GM06990 (cell line): ENCODE measurements around the gene OR51A7.
"Not testable (repeated sequence)": the region's sequence is repeated elsewhere in the genome, so short reads cannot be mapped to it uniquely, and the experiment has no call there.

Experiments used
- DNase-seq: peaks from one replicate; pipeline ENCODE4 v3.0.0-alpha.2; 2011; ENCODE audit not compliant: insufficient read length; ENCODE audit errors: extremely low read depth
- H3K27me3 ChIP-seq: replicated peaks from 2 replicates; pipeline ENCODE4 v1.6.0; 2011; ENCODE audit warnings: low read length; ENCODE audit not compliant: control insufficient read depth, insufficient read depth
- H3K36me3 ChIP-seq: 2 replicates; pipeline ENCODE4 v1.5.1; 2011; ENCODE audit warnings: low read length; ENCODE audit not compliant: control insufficient read depth, insufficient read depth
- H3K4me3 ChIP-seq: replicated peaks from 2 replicates; pipeline ENCODE4 v1.5.1; 2011; ENCODE audit warnings: low read depth, mild to moderate bottlenecking, control low read depth, low read length
- CTCF ChIP-seq: IDR thresholded peaks from 2 replicates; pipeline ENCODE4 v1.5.1; 2011; ENCODE audit warnings: low read length, control low read depth, mild to moderate bottlenecking, inconsistent platforms; ENCODE audit not compliant: insufficient read depth, poor library complexity, severe bottlenecking

Gene OR51A7

GRCh38 chr11:4926608-4927007 lies 23.0 kb downstream of the OR51A7 start:
- H3K27me3 ChIP-seq, result no peaks in the 10 kb centered on the region; the same call in 1 of the 2 replicates
- no peak for DNase-seq
- no peak for TF ChIP-seq CTCF
- H3K36me3 ChIP-seq, result no peaks in the 10 kb centered on the region
- no peak overlapping the region for H3K4me3 ChIP-seq

- no peaks in the 10 kb centered on the region for H3K27me3 ChIP-seq
- no peaks in the 10 kb centered on the region for H3K36me3 ChIP-seq
- no peak for DNase-seq
- TF ChIP-seq CTCF, result no peak
- no peak overlapping the region for H3K4me3 ChIP-seq
These were observed 29.2 kb downstream of the OR51A7 start for GRCh38 chr11:4932751-4933150.

- DNase-seq, result no peak
- H3K36me3 ChIP-seq, result no peaks in the 10 kb centered on the region
- no peak for TF ChIP-seq CTCF
- H3K4me3 ChIP-seq, result no peak overlapping the region
- H3K27me3 ChIP-seq, result no peaks in the 10 kb centered on the region
These were observed 33.2 kb downstream of the OR51A7 start for GRCh38 chr11:4936745-4937144.

- Histone ChIP-seq H3K36me3 (no peaks in the 10 kb centered on the region), H3K4me3 (no peak within 1 kb of the TSS), H3K27me3 (no peaks in the 10 kb centered on the region)
- TF ChIP-seq CTCF, result no peak
- no peak for DNase-seq
These were observed 43.9 kb downstream of the OR51A7 start, which contains the start of gene OR51A4 for GRCh38 chr11:4947505-4947904. Gene OR51A4 (minus strand): TSS chr11:4947605. CDS start chr11:4947100, 505 bp downstream.

GRCh38 chr11:4955613-4956012 lies 52.0 kb downstream of the OR51A7 start, which contains the start of gene OR51A2:
Gene OR51A2 (minus strand): TSS chr11:4955713. CDS start chr11:4955713, 0 bp downstream.
- not testable (repeated sequence) for H3K4me3 ChIP-seq, H3K36me3 ChIP-seq, DNase-seq, H3K27me3 ChIP-seq

GRCh38 chr11:4957396-4957795 lies 53.8 kb downstream of the OR51A7 start:
- DNase-seq, result no peak
- TF ChIP-seq CTCF, result no peak
- no peaks in the 10 kb centered on the region for H3K27me3 ChIP-seq
- no peak overlapping the region for H3K4me3 ChIP-seq
- H3K36me3 ChIP-seq, result no peaks in the 10 kb centered on the region
